IgD-negative memory B cell (primary cell): Measurements from ENCODE around the gene HSF2. TPM values are rescaled to one million over a fixed set of nuclear protein-coding genes. Genes with fewer than 3 reads are reported as not detected.
"Not testable (repeated sequence)": the region's sequence is repeated elsewhere in the genome, so short reads cannot be mapped to it uniquely, and the experiment has no call there.

Source experiments
- H3K27ac Mint-ChIP-seq, 3 donors: one replicate each; pipeline ENCODE4 v1.8.0; 2020 to 2022; ENCODE audit warnings: mild to moderate bottlenecking in 3 of 3, mixed read lengths in 3 of 3, moderate library complexity in 1 of 3
- H3K27me3 Mint-ChIP-seq: one replicate; pipeline ENCODE4 v1.8.0; 2021; ENCODE audit warnings: mixed read lengths
- H3K36me3 Mint-ChIP-seq: one replicate; pipeline ENCODE4 v1.8.0; 2020; ENCODE audit warnings: mild to moderate bottlenecking, mixed read lengths
- H3K4me1 Mint-ChIP-seq, 3 donors: one replicate each; pipeline ENCODE4 v1.8.0; 2020 to 2022; ENCODE audit warnings: mixed read lengths in 3 of 3, mild to moderate bottlenecking in 1 of 3
- H3K4me3 Mint-ChIP-seq, 4 donors: one replicate each; pipeline ENCODE4 v1.8.0; 2020 to 2022; ENCODE audit warnings: mild to moderate bottlenecking in 4 of 4, mixed read lengths in 4 of 4, moderate library complexity in 3 of 4
- H3K9me3 Mint-ChIP-seq, 3 donors: one replicate each; pipeline ENCODE4 v1.8.0; 2020 to 2021; ENCODE audit warnings: mixed read lengths in 3 of 3, mild to moderate bottlenecking in 1 of 3
- polyA plus RNA-seq: library from polyadenylated mRNA; unstranded; fragments of 300-500 nt; fragmentation: Illumina TruSeq; gene quantifications from one replicate; pipeline ENCODE4 v1.2.3, GENCODE V29; 2021

HSF2 gene
- polyA plus RNA-seq, 1 donor from 2014 or later, result 8.1 TPM

DNA sequence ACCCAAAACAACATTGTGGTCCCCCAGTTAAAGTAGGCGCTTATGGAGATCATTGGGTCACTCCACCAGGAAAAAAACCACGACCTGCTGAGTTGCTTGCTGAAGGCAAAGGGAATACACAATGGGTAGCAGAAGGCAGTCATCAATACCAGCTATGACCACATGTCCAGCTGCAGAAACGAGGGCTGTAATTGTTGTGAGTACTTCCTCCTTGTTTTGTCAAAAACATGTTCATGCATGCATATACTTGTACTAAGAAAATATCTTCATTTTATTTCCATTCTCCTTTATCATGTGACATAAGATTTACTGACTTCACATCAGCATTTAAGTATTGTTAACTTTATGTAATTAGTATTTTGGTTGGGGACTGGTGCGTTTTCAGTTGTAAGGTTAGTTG, 55.2 kb downstream of the HSF2 start:
- Mint-ChIP-seq H3K27ac (no peak overlapping the region), H3K4me3 (no peak overlapping the region), H3K4me1 (peaks cover 7 to 24% (median 16%) of the 10 kb centered on the region in 3 donors), H3K9me3 (no peaks in the 10 kb centered on the region), H3K36me3 (peaks cover 2% of the 10 kb centered on the region), H3K27me3 (no peaks in the 10 kb centered on the region)

- not testable (repeated sequence) for H3K4me3 Mint-ChIP-seq, H3K27me3 Mint-ChIP-seq, H3K36me3 Mint-ChIP-seq, H3K27ac Mint-ChIP-seq, H3K9me3 Mint-ChIP-seq
- peaks cover 8 to 26% (median 18%) of the 10 kb centered on the region in 3 donors for H3K4me1 Mint-ChIP-seq
Observed at GRCh38 chr6:122455116-122455515, 55.7 kb downstream of the HSF2 start.

DNA sequence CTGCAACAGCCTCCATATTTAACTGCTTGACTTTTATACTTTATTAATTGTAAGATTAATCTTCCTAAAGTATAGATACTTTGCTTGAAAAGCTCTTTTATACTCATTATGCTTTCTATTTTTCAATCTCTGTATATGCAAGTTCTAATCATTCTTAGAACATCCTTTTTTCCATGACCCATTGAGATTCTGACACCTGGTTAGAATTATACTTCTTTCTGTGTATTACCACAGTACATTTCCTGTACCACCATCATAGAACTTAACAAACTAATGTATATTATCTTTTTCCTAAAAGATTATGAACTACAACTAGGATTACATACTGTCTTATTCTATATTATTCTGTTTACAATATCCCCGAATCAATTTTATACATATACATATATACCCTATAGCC, 58.6 kb downstream of the HSF2 start:
- Mint-ChIP-seq H3K4me1 (peaks cover 29 to 55% (median 38%) of the 10 kb centered on the region in 3 donors), H3K4me3 (no peak overlapping the region), H3K27me3 (no peaks in the 10 kb centered on the region), H3K27ac (no peak overlapping the region), H3K9me3 (no peaks in the 10 kb centered on the region), H3K36me3 (peaks cover 2% of the 10 kb centered on the region)

- Mint-ChIP-seq H3K9me3 (no peaks in the 10 kb centered on the region), H3K27ac (peak overlapping the region in 1 of 3 donors; percentile 58), H3K4me3 (peak overlapping the region in 1 of 4 donors; percentile 55), H3K36me3 (peaks cover 4% of the 10 kb centered on the region), H3K27me3 (no peaks in the 10 kb centered on the region), H3K4me1 (peaks cover 33 to 63% (median 48%) of the 10 kb centered on the region in 3 donors)
Observed at GRCh38 chr6:122459240-122459639, 59.8 kb downstream of the HSF2 start.

DNA sequence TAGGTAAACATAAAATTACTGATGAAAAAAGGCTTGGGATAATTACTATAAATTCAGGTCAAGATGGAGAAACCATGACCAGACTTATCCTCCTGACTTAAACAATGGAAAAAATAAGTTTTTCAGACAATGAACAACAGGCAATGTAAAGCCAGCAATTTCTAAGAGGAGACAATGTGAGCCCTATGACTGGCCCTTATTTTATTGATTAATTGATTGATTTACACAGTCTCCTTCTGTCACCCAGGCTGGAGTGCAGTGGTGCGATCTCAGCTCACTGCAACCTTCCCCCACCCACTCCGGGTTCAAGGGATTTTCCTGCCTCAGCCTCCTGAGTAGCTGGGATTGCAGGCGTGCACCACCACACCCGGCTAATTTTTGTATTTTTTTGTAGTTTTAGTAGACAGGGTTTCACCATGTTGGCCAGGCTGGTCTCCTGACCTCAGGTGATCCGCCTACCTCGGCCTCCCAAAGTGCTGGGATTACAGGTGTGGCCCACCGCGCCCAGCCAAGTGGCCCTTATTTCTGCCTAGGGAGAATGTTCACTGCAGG, 60.5 kb downstream of the HSF2 start:
- H3K36me3 Mint-ChIP-seq, H3K27ac Mint-ChIP-seq, H3K27me3 Mint-ChIP-seq, H3K9me3 Mint-ChIP-seq: not testable (repeated sequence)
- Mint-ChIP-seq H3K4me1 (peaks cover 33 to 69% (median 50%) of the 10 kb centered on the region in 3 donors), H3K4me3 (peak overlapping the region in 1 of 4 donors; percentile 55)

DNA sequence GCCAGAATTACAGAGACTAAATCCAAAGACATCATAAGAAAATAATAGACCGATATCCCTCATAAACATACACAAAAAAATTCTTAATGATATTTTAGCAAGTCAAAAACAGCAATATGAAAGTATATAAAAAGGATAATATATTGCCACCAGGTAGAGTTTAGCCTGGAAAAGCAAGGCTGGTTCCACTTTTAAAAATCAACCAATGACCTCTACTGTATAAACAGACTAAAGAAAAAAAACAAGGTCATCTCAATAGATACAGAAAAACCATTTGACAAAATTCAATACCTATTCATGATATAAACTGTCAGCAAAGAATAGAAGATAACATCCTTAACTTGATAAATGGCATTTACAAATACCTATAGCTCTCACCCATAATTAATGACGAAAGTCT, 62.4 kb downstream of the HSF2 start:
- H3K4me3 Mint-ChIP-seq, result no peak overlapping the region
- H3K27me3 Mint-ChIP-seq, result no peaks in the 10 kb centered on the region
- peaks cover 2% of the 10 kb centered on the region for H3K36me3 Mint-ChIP-seq
- no peak overlapping the region for H3K27ac Mint-ChIP-seq
- H3K4me1 Mint-ChIP-seq, result peaks cover 35 to 71% (median 58%) of the 10 kb centered on the region in 3 donors
- H3K9me3 Mint-ChIP-seq, result no peaks in the 10 kb centered on the region

GRCh38 chr6:122471107-122472021, 71.9 kb downstream of the HSF2 start, which contains the start of gene SERINC1:
Gene SERINC1 (minus strand): TSS chr6:122471807. CDS start chr6:122471737, 70 bp downstream.
- Mint-ChIP-seq H3K27ac (peak within 1 kb of the TSS; percentile 97 to 100 (median 98)), H3K4me1 (peaks cover 26 to 38% (median 28%) of the 10 kb centered on the region in 3 donors), H3K27me3 (no peaks in the 10 kb centered on the region), H3K4me3 (peak within 1 kb of the TSS; percentile 97 to 100 (median 98)), H3K36me3 (peaks cover 6% of the 10 kb centered on the region), H3K9me3 (no peaks in the 10 kb centered on the region)

DNA sequence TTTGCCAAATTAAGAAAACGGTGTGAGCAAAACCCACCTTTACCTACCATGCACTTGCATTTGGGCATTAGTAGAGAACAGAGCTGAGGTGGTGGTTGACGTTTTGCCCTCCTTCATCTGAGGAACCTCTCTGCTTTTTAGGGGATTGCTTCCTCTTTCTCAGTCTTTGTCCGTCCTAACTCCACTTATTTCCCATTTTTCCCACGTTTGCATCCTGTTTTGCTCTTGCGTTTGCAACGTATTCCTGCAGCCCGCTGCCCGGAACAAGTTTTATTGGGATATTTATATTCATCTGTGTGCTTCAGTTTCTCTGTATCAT, 72.5 kb downstream of the HSF2 start:
- Mint-ChIP-seq H3K9me3 (no peaks in the 10 kb centered on the region), H3K27me3 (no peaks in the 10 kb centered on the region), H3K4me3 (peak overlapping the region; percentile 97 to 100 (median 98)), H3K27ac (peak overlapping the region; percentile 97 to 100 (median 98)), H3K36me3 (peaks cover 6% of the 10 kb centered on the region), H3K4me1 (peaks cover 23 to 34% (median 26%) of the 10 kb centered on the region in 3 donors)

GRCh38 chr6:122476131-122476530, 76.7 kb downstream of the HSF2 start:
- H3K36me3 Mint-ChIP-seq, result no peaks in the 10 kb centered on the region
- no peak overlapping the region for H3K27ac Mint-ChIP-seq
- H3K4me3 Mint-ChIP-seq, result no peak overlapping the region
- no peaks in the 10 kb centered on the region for H3K9me3 Mint-ChIP-seq
- no peaks in the 10 kb centered on the region for H3K27me3 Mint-ChIP-seq
- H3K4me1 Mint-ChIP-seq, result peaks cover 0 to 6% (median 0%) of the 10 kb centered on the region in 3 donors

DNA sequence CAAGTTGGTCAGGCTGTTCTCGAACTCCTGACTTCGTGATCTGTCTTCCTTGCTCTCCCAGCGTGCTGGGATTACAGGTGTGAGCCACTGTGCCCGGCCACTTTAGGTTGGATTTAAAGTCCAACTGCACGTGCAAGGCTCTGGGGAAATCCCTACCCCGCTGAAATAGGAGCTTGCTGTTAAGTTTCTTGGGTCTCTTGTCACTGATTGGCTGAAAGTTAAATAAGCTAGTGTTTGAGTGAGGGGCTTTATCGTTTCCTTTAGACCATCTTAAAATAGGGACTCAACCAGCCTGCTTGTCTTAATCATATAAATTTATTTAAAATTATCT, 83.3 kb downstream of the HSF2 start:
- H3K27me3 Mint-ChIP-seq, result no peaks in the 10 kb centered on the region
- peaks cover 2% of the 10 kb centered on the region for H3K36me3 Mint-ChIP-seq
- no peak overlapping the region for H3K4me3 Mint-ChIP-seq
- H3K9me3 Mint-ChIP-seq, result no peaks in the 10 kb centered on the region
- no peak overlapping the region for H3K27ac Mint-ChIP-seq
- H3K4me1 Mint-ChIP-seq, result peaks cover 4 to 6% (median 6%) of the 10 kb centered on the region in 3 donors

Other genes with a start within 250 kb of the HSF2 start
- 59.3 TPM for gene SERINC1, start 72.2 kb downstream of the HSF2 start, polyA plus RNA-seq
- not detected for gene PKIB, start 210.8 kb downstream of the HSF2 start, polyA plus RNA-seq